Liver (tissue), 3 donors: ENCODE measurements around the gene C16orf89.

ENCODE experiments used
- CTCF ChIP-seq: fragments of 150-350 bp; IDR thresholded peaks from 2 replicates; pipeline ENCODE4 v1.5.1; 2017; ENCODE audit warnings: improper control_type of control experiment, low read depth, low read length; ENCODE audit not compliant: missing input control
- EGR1 ChIP-seq, 2 donors: IDR thresholded peaks; 2 replicates each; pipeline ENCODE4 v1.6.1; 2016 to 2018; ENCODE audit warnings: antibody characterized with exemption in 2 of 2, low read depth in 2 of 2
- GABPA ChIP-seq, 2 donors: IDR thresholded peaks in 1 of 2; conservative IDR thresholded peaks in 1 of 2; 2 replicates each; pipeline ENCODE4 v1.6.1; 2016; ENCODE audit warnings: antibody characterized with exemption in 2 of 2, mild to moderate bottlenecking in 1 of 2, moderate library complexity in 1 of 2
- HNF4G ChIP-seq: IDR thresholded peaks from 2 replicates; pipeline ENCODE4 v1.6.1; 2016; ENCODE audit warnings: antibody characterized with exemption
- JUND ChIP-seq, 2 donors: IDR thresholded peaks; 2 replicates each; pipeline ENCODE4 v1.6.1; 2016; ENCODE audit warnings: antibody characterized with exemption in 2 of 2
- NR2F2 ChIP-seq: IDR thresholded peaks from 2 replicates; pipeline ENCODE4 v1.6.1; 2016; ENCODE audit warnings: antibody characterized with exemption
- RAD21 ChIP-seq, 2 donors: IDR thresholded peaks; 2 replicates each; pipeline ENCODE4 v1.6.1; 2016; ENCODE audit warnings: antibody characterized with exemption in 2 of 2, mild to moderate bottlenecking in 2 of 2
- RXRA ChIP-seq, 2 donors: IDR thresholded peaks; 2 replicates each; pipeline ENCODE4 v1.6.1; 2017 to 2018; ENCODE audit warnings: antibody characterized with exemption in 2 of 2, mild to moderate bottlenecking in 1 of 2
- TAF1 ChIP-seq: conservative IDR thresholded peaks from 2 replicates; pipeline ENCODE4 v1.6.1; 2016; ENCODE audit warnings: antibody characterized with exemption, mild to moderate bottlenecking
- YY1 ChIP-seq: IDR thresholded peaks from 2 replicates; pipeline ENCODE4 v1.6.1; 2016; ENCODE audit warnings: antibody characterized with exemption, mild to moderate bottlenecking
- ZBTB33 ChIP-seq: IDR thresholded peaks from 2 replicates; pipeline ENCODE4 v1.6.1; 2016; ENCODE audit warnings: antibody characterized with exemption
- TF ChIP-seq, protein P1 (sequence below): IDR thresholded peaks from 2 replicates; pipeline ENCODE4 v1.6.1; 2016; ENCODE audit warnings: antibody characterized with exemption
- TF ChIP-seq, protein P2 (sequence below): IDR thresholded peaks from 2 replicates; pipeline ENCODE4 v1.6.1; 2016; ENCODE audit warnings: antibody characterized with exemption
- TF ChIP-seq, protein P3 (sequence below): IDR thresholded peaks from 2 replicates; pipeline ENCODE4 v1.6.1; 2016; ENCODE audit warnings: antibody characterized with exemption, mild to moderate bottlenecking
- donor health status: healthy.
- donor health status: healthy.

- TF ChIP-seq CTCF (no peak), RAD21 (IDR thresholded peaks at IDR 0.05) (no peak), ZBTB33 (no peak), YY1 (no peak), JUND (IDR thresholded peaks at IDR 0.05) (no peak), GABPA (IDR thresholded peaks at IDR 0.05 in 1 of 2, conservative IDR thresholded peaks at IDR 0.05 in 1 of 2) (no peak), EGR1 (IDR thresholded peaks at IDR 0.05; ENCODE audit: low read depth in 2 of 2) (no peak), NR2F2 (no peak), TAF1 (no peak), HNF4G (no peak), RXRA (IDR thresholded peaks at IDR 0.05) (no peak)
- TF ChIP-seq, protein P1, sequence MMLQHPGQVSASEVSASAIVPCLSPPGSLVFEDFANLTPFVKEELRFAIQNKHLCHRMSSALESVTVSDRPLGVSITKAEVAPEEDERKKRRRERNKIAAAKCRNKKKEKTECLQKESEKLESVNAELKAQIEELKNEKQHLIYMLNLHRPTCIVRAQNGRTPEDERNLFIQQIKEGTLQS, result no peak
- TF ChIP-seq, protein P2, sequence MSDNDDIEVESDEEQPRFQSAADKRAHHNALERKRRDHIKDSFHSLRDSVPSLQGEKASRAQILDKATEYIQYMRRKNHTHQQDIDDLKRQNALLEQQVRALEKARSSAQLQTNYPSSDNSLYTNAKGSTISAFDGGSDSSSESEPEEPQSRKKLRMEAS, result no peak
- TF ChIP-seq, protein P3, sequence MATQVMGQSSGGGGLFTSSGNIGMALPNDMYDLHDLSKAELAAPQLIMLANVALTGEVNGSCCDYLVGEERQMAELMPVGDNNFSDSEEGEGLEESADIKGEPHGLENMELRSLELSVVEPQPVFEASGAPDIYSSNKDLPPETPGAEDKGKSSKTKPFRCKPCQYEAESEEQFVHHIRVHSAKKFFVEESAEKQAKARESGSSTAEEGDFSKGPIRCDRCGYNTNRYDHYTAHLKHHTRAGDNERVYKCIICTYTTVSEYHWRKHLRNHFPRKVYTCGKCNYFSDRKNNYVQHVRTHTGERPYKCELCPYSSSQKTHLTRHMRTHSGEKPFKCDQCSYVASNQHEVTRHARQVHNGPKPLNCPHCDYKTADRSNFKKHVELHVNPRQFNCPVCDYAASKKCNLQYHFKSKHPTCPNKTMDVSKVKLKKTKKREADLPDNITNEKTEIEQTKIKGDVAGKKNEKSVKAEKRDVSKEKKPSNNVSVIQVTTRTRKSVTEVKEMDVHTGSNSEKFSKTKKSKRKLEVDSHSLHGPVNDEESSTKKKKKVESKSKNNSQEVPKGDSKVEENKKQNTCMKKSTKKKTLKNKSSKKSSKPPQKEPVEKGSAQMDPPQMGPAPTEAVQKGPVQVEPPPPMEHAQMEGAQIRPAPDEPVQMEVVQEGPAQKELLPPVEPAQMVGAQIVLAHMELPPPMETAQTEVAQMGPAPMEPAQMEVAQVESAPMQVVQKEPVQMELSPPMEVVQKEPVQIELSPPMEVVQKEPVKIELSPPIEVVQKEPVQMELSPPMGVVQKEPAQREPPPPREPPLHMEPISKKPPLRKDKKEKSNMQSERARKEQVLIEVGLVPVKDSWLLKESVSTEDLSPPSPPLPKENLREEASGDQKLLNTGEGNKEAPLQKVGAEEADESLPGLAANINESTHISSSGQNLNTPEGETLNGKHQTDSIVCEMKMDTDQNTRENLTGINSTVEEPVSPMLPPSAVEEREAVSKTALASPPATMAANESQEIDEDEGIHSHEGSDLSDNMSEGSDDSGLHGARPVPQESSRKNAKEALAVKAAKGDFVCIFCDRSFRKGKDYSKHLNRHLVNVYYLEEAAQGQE, result no peak
Measured at GRCh38 chr16:5071341-5071680, 5.6 kb upstream of the C16orf89 start.
